Left ventricle myocardium inferior (tissue), 1 donor: Measurements from ENCODE around the gene MICALL1. TPM values are rescaled to one million over a fixed set of nuclear protein-coding genes. Genes with fewer than 3 reads are reported as not detected.

Source experiments
- DNase-seq: peaks from one replicate; pipeline ENCODE4 v3.0.0-alpha.2; 2020
- H3K27ac ChIP-seq: fragments of 200-600 bp; replicated peaks from 2 replicates; pipeline ENCODE4 v1.8.0; 2021
- H3K27me3 ChIP-seq: fragments of 200-600 bp; 2 replicates; pipeline ENCODE4 v1.8.0; 2021; ENCODE audit warnings: low read depth
- H3K36me3 ChIP-seq: fragments of 200-600 bp; 2 replicates; pipeline ENCODE4 v1.8.0; 2021
- H3K4me1 ChIP-seq: fragments of 200-600 bp; 2 replicates; pipeline ENCODE4 v1.8.0; 2021
- H3K4me3 ChIP-seq: fragments of 200-600 bp; 2 replicates; pipeline ENCODE4 v1.8.0; 2021; ENCODE audit warnings: mild to moderate bottlenecking, moderate library complexity
- H3K9me3 ChIP-seq: fragments of 200-600 bp; replicated peaks from 2 replicates; pipeline ENCODE4 v1.8.0; 2021
- intact Hi-C: fragments of 100-400 bp; cut with micrococcal nuclease; formaldehyde crosslinking; loops from one replicate; pipeline ENCODE4 v1.11.0; 2022
- total RNA-seq: library from RNA; stranded (reverse); fragmentation: NEBNext Ultra II Directional; extraction: Animal tissue kit (Norgen Biotek cat#: 25700); gene quantifications from one replicate; pipeline ENCODE4 v1.2.1, GENCODE V29; 2021
- TF ChIP-seq, protein P1 (sequence below): fragments of 200-600 bp; IDR thresholded peaks from 2 replicates; pipeline ENCODE4 v1.8.0; 2021; ENCODE audit warnings: antibody characterized with exemption, mild to moderate bottlenecking, borderline replicate concordance
- donor health status: DM: no; HTN: yes; CAD: no; lungs with severe emphysema.

The MICALL1 gene
- total RNA-seq, 1 donor from 2014 or later: 14.8 TPM

DNA sequence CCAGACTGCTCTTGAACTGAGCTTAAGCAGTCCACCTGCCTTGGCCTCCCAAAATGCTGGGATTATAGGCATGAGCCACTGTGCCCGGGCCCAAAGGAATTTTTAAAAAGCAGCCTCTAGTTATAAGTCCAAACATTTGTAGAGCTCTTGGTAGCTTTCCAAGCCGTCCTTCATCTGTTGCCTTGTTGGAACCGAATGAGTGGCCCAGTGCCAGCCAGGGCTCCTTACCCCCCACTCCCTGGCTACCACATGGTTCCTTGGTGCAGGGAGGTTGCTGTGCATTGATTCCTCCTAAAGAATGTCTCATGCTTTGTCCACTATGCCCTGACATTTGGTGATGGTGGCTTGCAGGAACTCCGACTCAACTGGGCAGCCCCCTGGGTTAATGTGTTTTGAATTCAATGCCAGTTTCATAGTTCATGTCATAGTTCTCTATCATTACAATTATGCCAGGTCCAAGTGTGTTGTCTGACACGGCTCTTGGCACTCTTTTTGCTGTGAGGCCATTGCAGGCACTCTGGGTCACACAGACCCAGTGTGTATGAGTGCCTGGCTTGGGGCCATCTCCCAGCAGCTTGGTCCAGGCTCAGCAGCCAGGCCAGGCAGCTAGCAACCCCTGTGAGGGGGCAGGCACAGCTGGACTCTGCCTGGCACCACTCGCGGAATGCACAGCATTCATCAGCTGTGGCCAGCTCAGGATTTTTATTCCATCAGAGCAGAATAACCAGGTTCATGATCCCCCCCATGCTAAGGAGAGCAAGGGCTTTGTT is 13.3 kb upstream of the MICALL1 start:
- Histone ChIP-seq H3K4me3 (no peak overlapping the region), H3K27ac (peak overlapping the region; percentile 47), H3K4me1 (peaks cover 55% of the 10 kb centered on the region), H3K9me3 (no peaks in the 10 kb centered on the region), H3K36me3 (peaks cover 32% of the 10 kb centered on the region), H3K27me3 (no peaks in the 10 kb centered on the region)
- peak; percentile 75 for DNase-seq
- TF ChIP-seq, protein P1, sequence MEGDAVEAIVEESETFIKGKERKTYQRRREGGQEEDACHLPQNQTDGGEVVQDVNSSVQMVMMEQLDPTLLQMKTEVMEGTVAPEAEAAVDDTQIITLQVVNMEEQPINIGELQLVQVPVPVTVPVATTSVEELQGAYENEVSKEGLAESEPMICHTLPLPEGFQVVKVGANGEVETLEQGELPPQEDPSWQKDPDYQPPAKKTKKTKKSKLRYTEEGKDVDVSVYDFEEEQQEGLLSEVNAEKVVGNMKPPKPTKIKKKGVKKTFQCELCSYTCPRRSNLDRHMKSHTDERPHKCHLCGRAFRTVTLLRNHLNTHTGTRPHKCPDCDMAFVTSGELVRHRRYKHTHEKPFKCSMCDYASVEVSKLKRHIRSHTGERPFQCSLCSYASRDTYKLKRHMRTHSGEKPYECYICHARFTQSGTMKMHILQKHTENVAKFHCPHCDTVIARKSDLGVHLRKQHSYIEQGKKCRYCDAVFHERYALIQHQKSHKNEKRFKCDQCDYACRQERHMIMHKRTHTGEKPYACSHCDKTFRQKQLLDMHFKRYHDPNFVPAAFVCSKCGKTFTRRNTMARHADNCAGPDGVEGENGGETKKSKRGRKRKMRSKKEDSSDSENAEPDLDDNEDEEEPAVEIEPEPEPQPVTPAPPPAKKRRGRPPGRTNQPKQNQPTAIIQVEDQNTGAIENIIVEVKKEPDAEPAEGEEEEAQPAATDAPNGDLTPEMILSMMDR: no peak
- intact Hi-C loops: loop anchor here (10.0 kb wide), 1 partner anchor 62 kb away; the partner anchor contains the start of genes C22orf23 and POLR2F

GRCh38 chr22:37893583-37893983 is 12.5 kb upstream of the MICALL1 start:
- no peak for DNase-seq
- H3K4me1 ChIP-seq: peaks cover 47% of the 10 kb centered on the region
- no peak overlapping the region for H3K4me3 ChIP-seq
- no peaks in the 10 kb centered on the region for H3K27me3 ChIP-seq
- H3K36me3 ChIP-seq: peaks cover 23% of the 10 kb centered on the region
- peak overlapping the region; percentile 47 for H3K27ac ChIP-seq
- TF ChIP-seq, protein P1: no peak
- intact Hi-C loops: loop anchor here (10.0 kb wide), 1 partner anchor 61 kb away; the partner anchor contains the start of genes C22orf23 and POLR2F
- H3K9me3 ChIP-seq: no peaks in the 10 kb centered on the region

- H3K27me3 ChIP-seq: no peaks in the 10 kb centered on the region
- peaks cover 46% of the 10 kb centered on the region for H3K4me1 ChIP-seq
- intact Hi-C loops: loop anchor here (10.0 kb wide), 1 partner anchor 60 kb away; the partner anchor contains the start of genes C22orf23 and POLR2F
- peak overlapping the region; percentile 22 for H3K27ac ChIP-seq
- H3K36me3 ChIP-seq: peaks cover 8% of the 10 kb centered on the region
- DNase-seq: no peak
- TF ChIP-seq, protein P1: no peak
- H3K4me3 ChIP-seq: no peak overlapping the region
- no peaks in the 10 kb centered on the region for H3K9me3 ChIP-seq
Measured at GRCh38 chr22:37894939-37895670, 11.0 kb upstream of the MICALL1 start.

DNA sequence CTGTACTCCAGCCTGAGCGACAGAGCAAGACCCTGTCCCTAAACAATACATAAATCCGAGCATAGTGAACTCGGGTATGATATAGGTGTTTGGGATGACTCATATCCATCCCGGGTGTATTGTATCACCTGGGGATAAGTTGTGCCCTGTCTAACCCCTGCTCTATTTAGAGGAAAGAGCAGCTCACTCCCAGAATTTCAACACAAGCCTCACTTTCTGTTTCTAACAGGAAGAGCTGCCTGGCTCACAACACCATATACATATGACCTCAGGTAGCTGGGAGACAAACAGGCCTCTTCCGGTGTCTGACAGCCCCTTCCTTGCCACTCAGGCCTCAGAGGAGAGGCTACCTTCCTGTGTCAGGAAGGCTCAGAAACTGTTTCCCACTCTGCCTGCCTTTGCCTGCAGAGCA is 9.9 kb upstream of the MICALL1 start:
- DNase-seq: no peak
- intact Hi-C loops: loop anchor here (10.0 kb wide), 1 partner anchor 59 kb away; the partner anchor contains the start of genes C22orf23 and POLR2F
- no peaks in the 10 kb centered on the region for H3K27me3 ChIP-seq
- TF ChIP-seq, protein P1: no peak
- H3K9me3 ChIP-seq: no peaks in the 10 kb centered on the region
- no peak overlapping the region for H3K4me3 ChIP-seq
- H3K4me1 ChIP-seq: peaks cover 48% of the 10 kb centered on the region
- no peaks in the 10 kb centered on the region for H3K36me3 ChIP-seq
- H3K27ac ChIP-seq: peak overlapping the region; percentile 72

GRCh38 chr22:37896939-37897338 is 9.2 kb upstream of the MICALL1 start:
- H3K4me1 ChIP-seq: peaks cover 54% of the 10 kb centered on the region
- H3K9me3 ChIP-seq: no peaks in the 10 kb centered on the region
- intact Hi-C loops: loop anchor here (10.0 kb wide), 1 partner anchor 58 kb away; the partner anchor contains the start of genes C22orf23 and POLR2F

More at GRCh38 chr22:37896939-37897338, 9.2 kb upstream of the MICALL1 start:
- H3K27ac ChIP-seq: peak overlapping the region; percentile 72
- DNase-seq: no peak
- no peaks in the 10 kb centered on the region for H3K27me3 ChIP-seq
- H3K36me3 ChIP-seq: no peaks in the 10 kb centered on the region
- no peak overlapping the region for H3K4me3 ChIP-seq
- TF ChIP-seq, protein P1: no peak
